Measurements from ENCODE around the gene RIPK3.

DNA sequence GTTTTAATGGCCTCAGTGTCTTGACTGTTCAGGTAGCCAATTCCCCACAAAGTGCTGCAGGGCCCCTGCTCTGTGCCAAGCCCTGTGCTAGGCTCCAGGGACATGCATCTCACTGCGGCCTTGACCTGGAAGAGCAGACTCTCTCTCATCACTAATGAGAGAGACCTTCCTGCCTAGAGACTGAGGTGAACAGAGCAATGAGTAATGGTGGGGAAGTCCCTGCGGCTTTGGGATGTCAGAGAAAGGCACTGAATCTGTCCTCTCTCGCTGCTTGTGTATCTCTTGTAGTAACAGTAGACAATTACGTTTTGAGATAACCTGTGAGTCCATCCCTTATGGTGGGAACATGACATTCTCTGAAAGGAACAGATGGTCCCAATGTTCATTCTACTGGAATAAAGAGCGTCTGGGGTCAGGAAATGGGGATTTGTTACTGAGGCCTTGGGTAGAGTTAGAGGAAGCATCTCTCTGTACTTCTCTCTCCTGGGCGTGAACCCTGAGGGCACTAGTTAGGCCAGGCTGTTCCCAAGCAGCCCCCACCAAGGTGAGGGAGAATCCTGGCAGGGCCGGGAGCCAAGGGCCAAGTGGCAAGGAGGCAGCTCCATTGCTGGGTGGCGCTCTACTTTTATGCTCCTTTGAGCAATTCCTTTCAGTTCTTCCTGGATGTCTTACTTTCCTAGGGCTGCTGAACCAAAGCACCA, 41.7 kb upstream of the RIPK3 start:
- TF ChIP-seq, protein P1, sequence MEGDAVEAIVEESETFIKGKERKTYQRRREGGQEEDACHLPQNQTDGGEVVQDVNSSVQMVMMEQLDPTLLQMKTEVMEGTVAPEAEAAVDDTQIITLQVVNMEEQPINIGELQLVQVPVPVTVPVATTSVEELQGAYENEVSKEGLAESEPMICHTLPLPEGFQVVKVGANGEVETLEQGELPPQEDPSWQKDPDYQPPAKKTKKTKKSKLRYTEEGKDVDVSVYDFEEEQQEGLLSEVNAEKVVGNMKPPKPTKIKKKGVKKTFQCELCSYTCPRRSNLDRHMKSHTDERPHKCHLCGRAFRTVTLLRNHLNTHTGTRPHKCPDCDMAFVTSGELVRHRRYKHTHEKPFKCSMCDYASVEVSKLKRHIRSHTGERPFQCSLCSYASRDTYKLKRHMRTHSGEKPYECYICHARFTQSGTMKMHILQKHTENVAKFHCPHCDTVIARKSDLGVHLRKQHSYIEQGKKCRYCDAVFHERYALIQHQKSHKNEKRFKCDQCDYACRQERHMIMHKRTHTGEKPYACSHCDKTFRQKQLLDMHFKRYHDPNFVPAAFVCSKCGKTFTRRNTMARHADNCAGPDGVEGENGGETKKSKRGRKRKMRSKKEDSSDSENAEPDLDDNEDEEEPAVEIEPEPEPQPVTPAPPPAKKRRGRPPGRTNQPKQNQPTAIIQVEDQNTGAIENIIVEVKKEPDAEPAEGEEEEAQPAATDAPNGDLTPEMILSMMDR (IDR thresholded peaks at IDR 0.05), result no peak
- no peak for TF ChIP-seq POLR2AphosphoS5 (IDR thresholded peaks at IDR 0.05)
- TF ChIP-seq POLR2A (IDR thresholded peaks at IDR 0.05), result no peak
